Uterus (tissue), 2 donors: ENCODE results near the gene YPEL5.

ENCODE experiments used
- POLR2A ChIP-seq, 2 donors: fragments of 450-650 bp; IDR thresholded peaks; one replicate each; pipeline ENCODE4 v1.6.1; 2016; ENCODE audit warnings: antibody characterized with exemption in 2 of 2, mild to moderate bottlenecking in 1 of 2, moderate library complexity in 1 of 2
- TF ChIP-seq, protein P1 (sequence below), 4 experiments: fragments of 200-600 bp in 2 of 4; fragments of 450-650 bp in 2 of 4; sonication (generic) in 2 of 4; IDR thresholded peaks; one replicate each; pipeline ENCODE4 v1.5.1; 2016 to 2019; ENCODE audit warnings: antibody characterized with exemption in 4 of 4, mild to moderate bottlenecking in 2 of 4, moderate library complexity in 1 of 4

DNA sequence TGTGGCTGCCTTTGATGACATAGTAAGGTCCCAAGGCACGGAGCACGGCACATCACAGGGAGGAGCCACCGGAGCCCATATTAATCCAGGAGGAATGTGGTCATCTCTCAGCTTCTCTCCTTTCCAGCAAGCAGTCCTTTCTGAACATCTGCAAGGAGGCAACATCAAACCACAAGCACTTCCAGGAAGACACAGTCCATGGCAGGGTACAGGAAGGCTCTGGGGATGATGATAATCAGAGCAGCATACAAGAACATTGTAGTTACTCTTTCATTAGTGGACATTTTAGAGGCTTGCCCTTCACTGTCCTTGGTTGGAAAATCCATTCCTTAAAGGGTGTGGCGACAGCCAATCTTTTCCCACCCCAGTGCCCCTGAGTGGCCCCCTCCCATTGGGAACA is 31.1 kb downstream of the YPEL5 start:
- no peak for TF ChIP-seq POLR2A (IDR thresholded peaks at IDR 0.05)
- TF ChIP-seq, protein P1, sequence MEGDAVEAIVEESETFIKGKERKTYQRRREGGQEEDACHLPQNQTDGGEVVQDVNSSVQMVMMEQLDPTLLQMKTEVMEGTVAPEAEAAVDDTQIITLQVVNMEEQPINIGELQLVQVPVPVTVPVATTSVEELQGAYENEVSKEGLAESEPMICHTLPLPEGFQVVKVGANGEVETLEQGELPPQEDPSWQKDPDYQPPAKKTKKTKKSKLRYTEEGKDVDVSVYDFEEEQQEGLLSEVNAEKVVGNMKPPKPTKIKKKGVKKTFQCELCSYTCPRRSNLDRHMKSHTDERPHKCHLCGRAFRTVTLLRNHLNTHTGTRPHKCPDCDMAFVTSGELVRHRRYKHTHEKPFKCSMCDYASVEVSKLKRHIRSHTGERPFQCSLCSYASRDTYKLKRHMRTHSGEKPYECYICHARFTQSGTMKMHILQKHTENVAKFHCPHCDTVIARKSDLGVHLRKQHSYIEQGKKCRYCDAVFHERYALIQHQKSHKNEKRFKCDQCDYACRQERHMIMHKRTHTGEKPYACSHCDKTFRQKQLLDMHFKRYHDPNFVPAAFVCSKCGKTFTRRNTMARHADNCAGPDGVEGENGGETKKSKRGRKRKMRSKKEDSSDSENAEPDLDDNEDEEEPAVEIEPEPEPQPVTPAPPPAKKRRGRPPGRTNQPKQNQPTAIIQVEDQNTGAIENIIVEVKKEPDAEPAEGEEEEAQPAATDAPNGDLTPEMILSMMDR (IDR thresholded peaks at IDR 0.05) = no peak
